ENCODE data around the gene RELN. TPM values are rescaled to one million over a fixed set of nuclear protein-coding genes. Genes with fewer than 3 reads are reported as not detected.

RELN gene
- total and polyA plus RNA-seq, 9 of the 15 experiments (the other 6 are each of a cell fraction or from before 2014, with no cell fraction given) = 12.9 to 43.2 (median 18.1) TPM

GRCh38 chr7:103919272-103919868 is 70.1 kb downstream of the RELN start (continued):
- peak; percentile 90 for TF ChIP-seq AFF4 (CRISPR knock-in tag; IDR thresholded peaks at IDR 0.05)
- 0 out of 2 replicates have a peak, but pooled peaks have one; percentile 35 for TF ChIP-seq REST (IDR thresholded peaks at IDR 0.05; ENCODE audit: borderline replicate concordance)
- no peak for TF ChIP-seq REST (CRISPR knock-in tag; IDR thresholded peaks at IDR 0.05; ENCODE audit: low read depth)
- peak; percentile 8; the same call in 1 of the 2 replicates for TF ChIP-seq NFE2 (IDR thresholded peaks at IDR 0.05; ENCODE audit: low read depth)
- TF ChIP-seq SNIP1 (IDR thresholded peaks at IDR 0.05; ENCODE audit: low read depth) = no peak
- peak; percentile 29 for TF ChIP-seq EP400 (IDR thresholded peaks at IDR 0.05)
- no peak for TF ChIP-seq YY1 (IDR thresholded peaks at IDR 0.05; ENCODE audit: borderline replicate concordance in 1 of 3, control insufficient read depth in 1 of 3, extremely low read depth in 1 of 3, insufficient read depth in 3 of 3, insufficient read length in 1 of 3, insufficient replicate concordance in 2 of 3, low read depth in 1 of 3, low read length in 2 of 3)
- TF ChIP-seq TOE1 (IDR thresholded peaks at IDR 0.05; ENCODE audit: borderline replicate concordance) = peak; percentile 76
- TF ChIP-seq TOE1 (CRISPR knock-in tag; IDR thresholded peaks at IDR 0.05; ENCODE audit: borderline replicate concordance, low read depth) = no peak
- peak in 1 of 2 experiments; percentile 37; a peak in 1 of 4 replicates for TF ChIP-seq TEAD1 (CRISPR knock-in tag; IDR thresholded peaks at IDR 0.05)
- TF ChIP-seq E2F3 (CRISPR knock-in tag; IDR thresholded peaks at IDR 0.05) = no peak
- peak; percentile 62; the same call in 1 of the 2 replicates for TF ChIP-seq CREM (IDR thresholded peaks at IDR 0.05; ENCODE audit: low read depth)
- TF ChIP-seq ILK (tag; IDR thresholded peaks at IDR 0.05; ENCODE audit: borderline replicate concordance, low read depth) = no peak
- TF ChIP-seq SMARCA4 (IDR thresholded peaks at IDR 0.05) = peak; percentile 97
- TF ChIP-seq STAT5A (IDR thresholded peaks at IDR 0.05; ENCODE audit: borderline replicate concordance, low read length) = peak; percentile 84
